HEK293T (cell line): Measurements from ENCODE around the gene BPIFB6.

Source experiments
- BHLHE40 ChIP-seq: fragments of 450-650 bp; IDR thresholded peaks from 2 replicates; pipeline ENCODE4 v1.6.1; 2016; ENCODE audit warnings: mild to moderate bottlenecking, moderate library complexity, borderline replicate concordance
- FOXA1 ChIP-seq: fragments of 450-650 bp; IDR thresholded peaks from 2 replicates; pipeline ENCODE4 v1.6.1; 2016; ENCODE audit warnings: mild to moderate bottlenecking
- FOXK2 ChIP-seq: fragments of 450-650 bp; IDR thresholded peaks from 2 replicates; pipeline ENCODE4 v1.6.1; 2016; ENCODE audit warnings: mild to moderate bottlenecking
- HDGF ChIP-seq: fragments of 450-650 bp; IDR thresholded peaks from 2 replicates; pipeline ENCODE4 v1.6.1; 2017; ENCODE audit warnings: antibody characterized with exemption, borderline replicate concordance
- LEF1 ChIP-seq: fragments of 450-650 bp; IDR thresholded peaks from 2 replicates; pipeline ENCODE4 v1.6.1; 2017; ENCODE audit warnings: mild to moderate bottlenecking, borderline replicate concordance
- NFRKB ChIP-seq: fragments of 450-650 bp; IDR thresholded peaks from 2 replicates; pipeline ENCODE4 v1.6.1; 2016; ENCODE audit warnings: mild to moderate bottlenecking, moderate library complexity
- SP1 ChIP-seq: fragments of 450-650 bp; IDR thresholded peaks from 2 replicates; pipeline ENCODE4 v1.6.1; 2017
- SUZ12 ChIP-seq: fragments of 450-650 bp; IDR thresholded peaks from 2 replicates; pipeline ENCODE4 v1.6.1; 2016; ENCODE audit warnings: mild to moderate bottlenecking
- TARDBP ChIP-seq: fragments of 450-650 bp; IDR thresholded peaks from 2 replicates; pipeline ENCODE4 v1.6.1; 2016

- TF ChIP-seq HDGF (no peak), SP1 (no peak), FOXK2 (no peak), NFRKB (no peak), BHLHE40 (no peak), SUZ12 (no peak), FOXA1 (no peak), TARDBP (no peak), LEF1 (no peak)
Measured at GRCh38 chr20:33023439-33024242, 7.8 kb upstream of the BPIFB6 start.
